GM21367 (cell line): Measurements from ENCODE around the gene RSPH10B2.
"Not testable (repeated sequence)": the region's sequence is repeated elsewhere in the genome, so short reads cannot be mapped to it uniquely, and the experiment has no call there.

Source experiments
- ATAC-seq: cut with Tn5 transposase; IDR thresholded peaks from one replicate; pipeline ENCODE4 v1.9.1; 2021; ENCODE audit not compliant: unreplicated experiment

Gene RSPH10B2

GRCh38 chr7:6842278-6842921, 88.5 kb downstream of the RSPH10B2 start:
- not testable (repeated sequence) for ATAC-seq

GRCh38 chr7:6843092-6843491, 89.2 kb downstream of the RSPH10B2 start:
- not testable (repeated sequence) for ATAC-seq

GRCh38 chr7:6843654-6844053, 89.8 kb downstream of the RSPH10B2 start:
- ATAC-seq = not testable (repeated sequence)

GRCh38 chr7:6845971-6846449, 92.1 kb downstream of the RSPH10B2 start:
- not testable (repeated sequence) for ATAC-seq

GRCh38 chr7:6847751-6848150, 93.8 kb downstream of the RSPH10B2 start:
- not testable (repeated sequence) for ATAC-seq
